H9 (cell line): ENCODE measurements around the gene GPC3. TPM values are rescaled to one million over a fixed set of nuclear protein-coding genes. Genes with fewer than 3 reads are reported as not detected.

Experiments used
- DNase-seq: peaks from one replicate; pipeline ENCODE4 v3.0.0-alpha.2; 2017
- H2AFZ ChIP-seq: one replicate; pipeline ENCODE4 v1.6.1; 2013; ENCODE audit warnings: mild to moderate bottlenecking, low read length, control low read depth, moderate library complexity
- H2AK5ac ChIP-seq: 2 replicates; pipeline ENCODE4 v1.6.1; 2013; ENCODE audit warnings: low read length, control low read depth, mixed read lengths; ENCODE audit not compliant: insufficient read length
- H2BK120ac ChIP-seq: one replicate; pipeline ENCODE4 v1.6.1; 2013; ENCODE audit warnings: low read depth, mild to moderate bottlenecking, low read length, control low read depth, inconsistent platforms; ENCODE audit not compliant: poor library complexity, severe bottlenecking
- H2BK12ac ChIP-seq: 2 replicates; pipeline ENCODE4 v1.6.1; 2013; ENCODE audit warnings: low read length, control low read depth, mixed read lengths, low read depth; ENCODE audit not compliant: insufficient read length
- H2BK15ac ChIP-seq: 2 replicates; pipeline ENCODE4 v1.6.1; 2013; ENCODE audit warnings: low read depth, low read length, control low read depth
- H2BK20ac ChIP-seq: one replicate; pipeline ENCODE4 v1.6.1; 2013; ENCODE audit warnings: low read depth, mild to moderate bottlenecking, low read length, control low read depth, inconsistent platforms; ENCODE audit not compliant: poor library complexity, severe bottlenecking
- H2BK5ac ChIP-seq: 2 replicates; pipeline ENCODE4 v1.6.1; 2013; ENCODE audit warnings: low read length, control low read depth, mixed read lengths; ENCODE audit not compliant: insufficient read length
- H3K14ac ChIP-seq: 2 replicates; pipeline ENCODE4 v1.6.1; 2013; ENCODE audit warnings: low read length, control low read depth; ENCODE audit not compliant: insufficient read depth
- H3K18ac ChIP-seq: 2 replicates; pipeline ENCODE4 v1.6.1; 2013; ENCODE audit warnings: low read depth, mild to moderate bottlenecking, mixed read lengths, low read length, control low read depth; ENCODE audit not compliant: insufficient read length
- H3K23ac ChIP-seq: 2 replicates; pipeline ENCODE4 v1.6.1; 2013; ENCODE audit warnings: low read length, control low read depth, mixed read lengths, low read depth; ENCODE audit not compliant: insufficient read length
- H3K23me2 ChIP-seq: 2 replicates; pipeline ENCODE4 v1.6.1; 2013; ENCODE audit warnings: low read depth, mild to moderate bottlenecking, mixed read lengths, low read length, control low read depth; ENCODE audit not compliant: insufficient read length, poor library complexity, severe bottlenecking
- H3K27ac ChIP-seq: 2 replicates; pipeline ENCODE4 v1.5.1; 2013; ENCODE audit warnings: low read length, control low read depth, mixed read lengths, low read depth; ENCODE audit not compliant: insufficient read length
- H3K27me3 ChIP-seq: 2 replicates; pipeline ENCODE4 v1.6.1; 2013; ENCODE audit warnings: low read length, control low read depth, inconsistent platforms; ENCODE audit not compliant: insufficient read depth
- H3K4ac ChIP-seq: 2 replicates; pipeline ENCODE4 v1.6.1; 2013; ENCODE audit warnings: low read depth, mild to moderate bottlenecking, control low read depth, inconsistent platforms, low read length, moderate library complexity
- H3K4me1 ChIP-seq: 2 replicates; pipeline ENCODE4 v1.6.1; 2013; ENCODE audit warnings: low read length, control low read depth, inconsistent platforms; ENCODE audit not compliant: insufficient read depth
- H3K4me2 ChIP-seq: 2 replicates; pipeline ENCODE4 v1.6.1; 2013; ENCODE audit warnings: low read length, control low read depth, mixed read lengths; ENCODE audit not compliant: insufficient read length, insufficient read depth
- H3K56ac ChIP-seq: 2 replicates; pipeline ENCODE4 v1.6.1; 2013; ENCODE audit warnings: low read depth, mild to moderate bottlenecking, mixed read lengths, low read length, control low read depth; ENCODE audit not compliant: insufficient read length
- H3K79me1 ChIP-seq: 2 replicates; pipeline ENCODE4 v1.6.1; 2013; ENCODE audit warnings: low read depth, mild to moderate bottlenecking, moderate library complexity, low read length, control low read depth, inconsistent platforms; ENCODE audit not compliant: insufficient read depth, poor library complexity, severe bottlenecking
- H3K79me2 ChIP-seq: 2 replicates; pipeline ENCODE4 v1.6.1; 2013; ENCODE audit warnings: low read length, control low read depth, inconsistent platforms; ENCODE audit not compliant: insufficient read depth
- H3K9ac ChIP-seq: 2 replicates; pipeline ENCODE4 v1.6.1; 2013; ENCODE audit warnings: low read length, control low read depth, mixed read lengths; ENCODE audit not compliant: insufficient read length; ENCODE audit errors: extremely low read depth
- H3K9me3 ChIP-seq: one replicate; pipeline ENCODE4 v1.6.1; 2013; ENCODE audit warnings: low read depth, low read length, inconsistent platforms; ENCODE audit not compliant: control insufficient read depth
- H3T11ph ChIP-seq: one replicate; pipeline ENCODE4 v1.6.1; 2013; ENCODE audit warnings: mild to moderate bottlenecking, low read length, control low read depth, inconsistent platforms
- H4K20me1 ChIP-seq: one replicate; pipeline ENCODE4 v1.6.1; 2013; ENCODE audit not compliant: control insufficient read depth, insufficient read length, insufficient read depth
- H4K5ac ChIP-seq: 2 replicates; pipeline ENCODE4 v1.6.1; 2013; ENCODE audit warnings: low read depth, mild to moderate bottlenecking, mixed read lengths, low read length, control low read depth; ENCODE audit not compliant: insufficient read length
- H4K8ac ChIP-seq: replicated peaks from 2 replicates; pipeline ENCODE4 v1.6.1; 2013; ENCODE audit warnings: low read length, control low read depth, mixed read lengths, low read depth; ENCODE audit not compliant: insufficient read length
- H4K91ac ChIP-seq: 2 replicates; pipeline ENCODE4 v1.6.1; 2013; ENCODE audit warnings: low read depth, mild to moderate bottlenecking, moderate library complexity, mixed read lengths, low read length, control low read depth; ENCODE audit not compliant: insufficient read length
- H3K27ac Mint-ChIP-seq, 3 experiments: 2 replicates in 2 of 3; 3 replicates in 1 of 3; pipeline ENCODE4 v1.8.0; 2020 to 2021; ENCODE audit warnings: mixed read lengths in 3 of 3, mild to moderate bottlenecking in 1 of 3, moderate library complexity in 1 of 3
- H3K27me3 Mint-ChIP-seq: 2 replicates; pipeline ENCODE4 v1.8.0; 2021; ENCODE audit warnings: low read depth, mild to moderate bottlenecking, moderate library complexity, mixed read lengths
- H3K36me3 Mint-ChIP-seq, 3 experiments: 2 replicates in 2 of 3; 3 replicates in 1 of 3; pipeline ENCODE4 v1.8.0; 2020 to 2021; ENCODE audit warnings: low read depth in 3 of 3, mixed read lengths in 3 of 3; ENCODE audit not compliant: insufficient read depth in 1 of 3
- H3K4me1 Mint-ChIP-seq, 2 experiments: 2 replicates each; pipeline ENCODE4 v1.8.0; 2020; ENCODE audit warnings: mixed read lengths in 2 of 2
- H3K4me3 Mint-ChIP-seq, 2 experiments: 2 replicates in 1 of 2; 3 replicates in 1 of 2; pipeline ENCODE4 v1.8.0; 2020 to 2021; ENCODE audit warnings: mild to moderate bottlenecking in 2 of 2, mixed read lengths in 2 of 2, moderate library complexity in 1 of 2
- H3K9me3 Mint-ChIP-seq, 2 experiments: 2 replicates in 1 of 2; 3 replicates in 1 of 2; pipeline ENCODE4 v1.8.0; 2020; ENCODE audit warnings: mild to moderate bottlenecking in 2 of 2, mixed read lengths in 2 of 2, moderate library complexity in 1 of 2
- CTCF ChIP-seq: fragments of 200-600 bp; sonication (generic); conservative IDR thresholded peaks from 3 replicates; pipeline ENCODE4 v1.8.0; 2021; ENCODE audit warnings: antibody characterized with exemption, mild to moderate bottlenecking
- WGBS: extraction: QIAGEN DNeasy Blood & Tissue Kit; methylation state at CpG from one replicate; pipeline ENCODE4 v1.1.7; 2013; ENCODE audit warnings: missing lambda C conversion rate, low lambda C conversion rate, mixed read lengths; ENCODE audit not compliant: insufficient read length; ENCODE audit errors: extremely low coverage; 5-methylcytosine and 5-hydroxymethylcytosine counted together
- total RNA-seq: library from RNA; stranded (reverse); gene quantifications from 2 replicates; pipeline ENCODE4 v1.2.1, GENCODE V29; 2021

Gene GPC3
- total RNA-seq, 1 experiment from 2014 or later, result 108 TPM

GRCh38 chrX:133630362-133630761 lies 355.0 kb downstream of the GPC3 start:
- no peaks in the 10 kb centered on the region for H3K79me1 ChIP-seq
- H3K27me3 ChIP-seq, result no peaks in the 10 kb centered on the region
- H2BK20ac ChIP-seq, result no peak overlapping the region
- no peak overlapping the region for H3K14ac ChIP-seq
- Mint-ChIP-seq H3K36me3 (peaks cover 2 to 10% (median 3%) of the 10 kb centered on the region in 3 experiments; a peak in 6 of 7 replicates), H3K27me3 (no peaks in the 10 kb centered on the region; the same call in 1 of the 2 replicates), H3K9me3 (peaks cover 0 to 2% of the 10 kb centered on the region in 2 experiments; a peak in 2 of 5 replicates), H3K27ac (peak overlapping the region in 2 of 3 experiments; percentile 46 to 82; a peak in 4 of 7 replicates), H3K4me1 (peaks cover 35 to 40% of the 10 kb centered on the region in 2 experiments), H3K4me3 (no peak overlapping the region)
- H3K23me2 ChIP-seq, result no peaks in the 10 kb centered on the region
- no peak overlapping the region for H3K9ac ChIP-seq
- no peak overlapping the region for H3K23ac ChIP-seq
- no peaks in the 10 kb centered on the region for H3K9me3 ChIP-seq
- H2AFZ ChIP-seq, result no peak overlapping the region
- H4K8ac ChIP-seq, result no peak overlapping the region
- no peak overlapping the region for H3K27ac ChIP-seq
- no peak overlapping the region for H2BK12ac ChIP-seq
- 0 out of 2 replicates have a peak, but pooled peaks cover 2% of the 10 kb centered on the region for H3K79me2 ChIP-seq
- no peak overlapping the region for H4K5ac ChIP-seq
- no peak overlapping the region for H2BK5ac ChIP-seq
- no peak overlapping the region for H3K4ac ChIP-seq
- DNase-seq, result no peak
- H3K4me1 ChIP-seq, result peaks cover 4% of the 10 kb centered on the region; the same call in 1 of the 2 replicates
- no peak overlapping the region for H3T11ph ChIP-seq
- no CpG with 5 or more reads among the region's 4 CpGs for WGBS
- no peak overlapping the region for H3K56ac ChIP-seq
- H3K18ac ChIP-seq, result no peak overlapping the region
- H4K20me1 ChIP-seq, result no peaks in the 10 kb centered on the region
- H4K91ac ChIP-seq, result no peak overlapping the region
- no peak overlapping the region for H2BK15ac ChIP-seq
- no peak overlapping the region for H3K4me2 ChIP-seq
- no peak for TF ChIP-seq CTCF
- H2BK120ac ChIP-seq, result no peak overlapping the region
- no peak overlapping the region for H2AK5ac ChIP-seq
